ENCODE measurements around the gene LDLRAD3. TPM values are rescaled to one million over a fixed set of nuclear protein-coding genes. Genes with fewer than 3 reads are reported as not detected.

LDLRAD3 gene
- total RNA-seq, 1 experiment from 2014 or later: 19.0 TPM

- intact Hi-C loops (cut with micrococcal nuclease): no loop called here
- H3K9me3 ChIP-seq (ENCODE audit: control insufficient read depth in 1 of 2, insufficient read depth in 1 of 2, low read depth in 1 of 2, low read length in 2 of 2): no peaks in the 10 kb centered on the region
- no TSS peak for BruUV-seq (replicated peaks)
- TF ChIP-seq CTCF (IDR thresholded peaks at IDR 0.05 in 2 of 3, conservative IDR thresholded peaks at IDR 0.05 in 1 of 3; ENCODE audit: borderline replicate concordance in 1 of 3, insufficient read depth in 1 of 3, low read depth in 2 of 3, low read length in 2 of 3) (no peak), FOSL1 (IDR thresholded peaks at IDR 0.05; ENCODE audit: low read depth) (no peak), POLR2A (IDR thresholded peaks at IDR 0.05; ENCODE audit: borderline replicate concordance, extremely low read depth, insufficient read depth, insufficient read length) (no peak), MAX (IDR thresholded peaks at IDR 0.05) (no peak), TCF7L2 (IDR thresholded peaks at IDR 0.05; ENCODE audit: borderline replicate concordance, extremely low read depth, insufficient read depth, insufficient read length) (no peak), REST (IDR thresholded peaks at IDR 0.05; ENCODE audit: low read depth) (no peak), SRF (IDR thresholded peaks at IDR 0.05; ENCODE audit: low read depth) (no peak), YY1 (IDR thresholded peaks at IDR 0.05; ENCODE audit: extremely low read depth, insufficient replicate concordance, low read depth, low read length) (no peak), EZH2phosphoT487 (IDR thresholded peaks at IDR 0.05; ENCODE audit: borderline replicate concordance) (no peak), ZBTB33 (IDR thresholded peaks at IDR 0.05; ENCODE audit: extremely low read depth, insufficient replicate concordance, low read length) (no peak), EGR1 (IDR thresholded peaks at IDR 0.05; ENCODE audit: low read depth) (no peak), POLR2AphosphoS5 (IDR thresholded peaks at IDR 0.05; ENCODE audit: low read depth, low read length) (no peak), SP1 (IDR thresholded peaks at IDR 0.05; ENCODE audit: low read depth) (no peak), RAD21 (IDR thresholded peaks at IDR 0.05; ENCODE audit: low read depth) (no peak), CEBPB (IDR thresholded peaks at IDR 0.05; ENCODE audit: low read depth) (no peak)
- H3K27ac ChIP-seq (ENCODE audit: low read depth, low read length): no peak overlapping the region
- H2AFZ ChIP-seq (ENCODE audit: low read depth, low read length, poor library complexity, severe bottlenecking): no peak overlapping the region
- DNase-seq (ENCODE audit: low read depth, low spot score) (no peak), ATAC-seq (no peak)
- H3K4me3 ChIP-seq (replicated peaks in 1 of 2; ENCODE audit: low read depth in 1 of 2, low read length in 2 of 2): no peak overlapping the region
- ChIA-PET CTCF (interaction anchor here (1.0 kb wide), 1 partner anchor 131 kb away, joined by 3 read pairs; no protein-coding TSS in a partner anchor), RAD21 (ENCODE audit: low non-redundant PET in 1 of 2, low total read pairs in 2 of 2, uncharacterized antibody in 2 of 2, unreplicated experiment in 2 of 2) (no interaction called here), POLR2A (no interaction called here)
- H3K79me2 ChIP-seq (ENCODE audit: insufficient read depth, low read length): peaks cover 77% of the 10 kb centered on the region
- no peak overlapping the region for H3K9ac ChIP-seq (ENCODE audit: low read length)
- no peaks in the 10 kb centered on the region for H3K36me3 ChIP-seq (ENCODE audit: control insufficient read depth in 1 of 2, insufficient read depth in 2 of 2, low read length in 2 of 2)
- H4K20me1 ChIP-seq (ENCODE audit: insufficient read depth): peaks cover 4% of the 10 kb centered on the region; the same call in 1 of the 2 replicates
- no peaks in the 10 kb centered on the region; a peak in 1 of 4 replicates for H3K4me1 ChIP-seq (ENCODE audit: control insufficient read depth in 1 of 2, insufficient read depth in 2 of 2, low read length in 2 of 2)
- no peaks in the 10 kb centered on the region for H3K27me3 ChIP-seq (ENCODE audit: insufficient read depth, low read length)
- H3K9me2 ChIP-seq (ENCODE audit: insufficient read depth): no peaks in the 10 kb centered on the region
- H3K4me2 ChIP-seq (ENCODE audit: low read length): no peak overlapping the region
Observed at GRCh38 chr11:35953081-35953760, 9.4 kb downstream of the LDLRAD3 start.
